Measurements from ENCODE around the gene GKN2.

GKN2 gene

GRCh38 chr2:68970566-68971265 is 18.0 kb upstream of the GKN2 start:
- H3K4me3 ChIP-seq (ENCODE audit: low read depth, low read length), result no peak overlapping the region
- CTCF ChIA-PET, result no interaction called here
- H3K27ac ChIP-seq (ENCODE audit: extremely low read depth, low read depth, low read length), result no peak overlapping the region

DNA sequence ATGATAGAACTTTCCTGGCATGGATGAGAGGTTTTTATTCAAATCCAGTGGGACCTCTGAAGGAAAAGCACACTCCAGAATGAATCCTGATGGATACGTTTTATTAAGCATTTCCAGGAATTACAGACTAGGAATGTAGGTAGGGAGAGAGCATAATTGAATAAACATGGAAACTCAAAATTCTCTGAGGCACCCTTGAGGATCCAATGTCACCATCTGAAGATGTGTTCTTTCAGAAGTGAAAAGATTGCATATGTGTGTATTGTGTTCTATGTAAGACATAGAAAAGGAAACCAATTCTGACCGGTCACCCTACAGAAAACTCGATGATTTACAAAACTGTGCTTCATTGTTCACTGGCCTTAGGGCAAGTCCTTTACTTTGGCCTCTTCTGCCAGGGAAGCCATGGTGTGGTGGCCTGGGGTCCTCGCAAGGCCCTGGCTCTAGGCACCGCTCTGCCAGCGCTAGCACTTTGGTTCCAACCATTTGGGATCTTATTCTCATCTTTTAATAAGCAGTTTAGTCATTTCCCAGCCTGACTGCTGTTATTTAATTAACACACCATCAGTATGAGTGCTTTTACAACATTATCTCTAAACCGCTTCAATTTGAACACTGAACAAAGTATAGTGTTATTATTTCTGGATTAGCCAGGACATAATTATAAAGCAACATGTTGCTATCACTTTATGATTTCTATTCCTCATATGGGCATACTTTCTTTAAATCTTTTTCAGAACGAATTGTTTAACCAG is 17.2 kb upstream of the GKN2 start:
- no peak for TF ChIP-seq ZNF510 (tag by site-specific recombination; IDR thresholded peaks at IDR 0.05; ENCODE audit: insufficient replicate concordance)
- TF ChIP-seq ZNF639 (tag by site-specific recombination; IDR thresholded peaks at IDR 0.05), result no peak
- no peak for TF ChIP-seq ZBTB17 (tag by site-specific recombination; IDR thresholded peaks at IDR 0.05)
- TF ChIP-seq ZNF830 (tag by site-specific recombination; IDR thresholded peaks at IDR 0.05; ENCODE audit: low read depth), result no peak
- no peak for TF ChIP-seq ZNF585B (tag by site-specific recombination; IDR thresholded peaks at IDR 0.05)
- TF ChIP-seq WT1 (tag by site-specific recombination; IDR thresholded peaks at IDR 0.05), result no peak
- TF ChIP-seq ZSCAN23 (tag by site-specific recombination; IDR thresholded peaks at IDR 0.05), result no peak
- no peak for TF ChIP-seq ZNF416 (tag by site-specific recombination; IDR thresholded peaks at IDR 0.05)
- no peak for TF ChIP-seq ZNF626 (tag by site-specific recombination; IDR thresholded peaks at IDR 0.05)
- no peak for TF ChIP-seq ZNF423 (tag by site-specific recombination; IDR thresholded peaks at IDR 0.05)
- no peak for TF ChIP-seq RBAK (tag by site-specific recombination; IDR thresholded peaks at IDR 0.05)
- TF ChIP-seq BCL6B (tag by site-specific recombination; IDR thresholded peaks at IDR 0.05), result no peak
- TF ChIP-seq, protein P1, sequence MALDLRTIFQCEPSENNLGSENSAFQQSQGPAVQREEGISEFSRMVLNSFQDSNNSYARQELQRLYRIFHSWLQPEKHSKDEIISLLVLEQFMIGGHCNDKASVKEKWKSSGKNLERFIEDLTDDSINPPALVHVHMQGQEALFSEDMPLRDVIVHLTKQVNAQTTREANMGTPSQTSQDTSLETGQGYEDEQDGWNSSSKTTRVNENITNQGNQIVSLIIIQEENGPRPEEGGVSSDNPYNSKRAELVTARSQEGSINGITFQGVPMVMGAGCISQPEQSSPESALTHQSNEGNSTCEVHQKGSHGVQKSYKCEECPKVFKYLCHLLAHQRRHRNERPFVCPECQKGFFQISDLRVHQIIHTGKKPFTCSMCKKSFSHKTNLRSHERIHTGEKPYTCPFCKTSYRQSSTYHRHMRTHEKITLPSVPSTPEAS (tag by site-specific recombination; IDR thresholded peaks at IDR 0.05), result no peak
- no peak for TF ChIP-seq ZBTB1 (tag by site-specific recombination; IDR thresholded peaks at IDR 0.05)
- TF ChIP-seq SCRT1 (tag by site-specific recombination; IDR thresholded peaks at IDR 0.05; ENCODE audit: borderline replicate concordance), result no peak
- TF ChIP-seq ZNF146 (tag by site-specific recombination; IDR thresholded peaks at IDR 0.05), result no peak
- no peak for TF ChIP-seq ZNF549 (tag by site-specific recombination; IDR thresholded peaks at IDR 0.05)
- ChIA-PET CTCF (interaction anchor here (1.2 kb wide), 1 partner anchor 27 kb away, joined by 3 read pairs; no protein-coding TSS in a partner anchor), POLR2A (no interaction called here)
- no peaks in the 10 kb centered on the region for H3K36me3 ChIP-seq (ENCODE audit: control insufficient read depth in 2 of 2, insufficient read depth in 1 of 2, low read length in 2 of 2)
- no peaks in the 10 kb centered on the region for H3K4me1 ChIP-seq (ENCODE audit: control insufficient read depth, insufficient read depth, low read length)
- H3K4me3 ChIP-seq (ENCODE audit: low read depth, low read length), result no peak overlapping the region
- H3K9me3 ChIP-seq (ENCODE audit: control insufficient read depth, insufficient read depth, low read depth, low read length), result no peaks in the 10 kb centered on the region
- H3K27ac ChIP-seq (ENCODE audit: extremely low read depth, low read depth, low read length), result no peak overlapping the region

More at GRCh38 chr2:68970566-68971265, 18.0 kb upstream of the GKN2 start:
- H3K9me3 ChIP-seq (ENCODE audit: control insufficient read depth, insufficient read depth, low read depth, low read length), result no peaks in the 10 kb centered on the region
- POLR2A ChIA-PET, result no interaction called here
- TF ChIP-seq BCL11A (tag by site-specific recombination; IDR thresholded peaks at IDR 0.05; ENCODE audit: low read depth), result no peak
- H3K36me3 ChIP-seq (ENCODE audit: control insufficient read depth in 2 of 2, insufficient read depth in 1 of 2, low read length in 2 of 2), result no peaks in the 10 kb centered on the region
- H3K4me1 ChIP-seq (ENCODE audit: control insufficient read depth, insufficient read depth, low read length), result no peaks in the 10 kb centered on the region
